Hematopoietic multipotent progenitor cell treated with erythropoietin and hydrocortisone succinate and interleukin-3 and kit ligand, for 6 days (in vitro differentiated cells): ENCODE results near the gene SLITRK4.

Experiments used
- DNase-seq: peaks from one replicate; pipeline ENCODE4 v3.0.0-alpha.2; 2015

SLITRK4 gene, protein sequence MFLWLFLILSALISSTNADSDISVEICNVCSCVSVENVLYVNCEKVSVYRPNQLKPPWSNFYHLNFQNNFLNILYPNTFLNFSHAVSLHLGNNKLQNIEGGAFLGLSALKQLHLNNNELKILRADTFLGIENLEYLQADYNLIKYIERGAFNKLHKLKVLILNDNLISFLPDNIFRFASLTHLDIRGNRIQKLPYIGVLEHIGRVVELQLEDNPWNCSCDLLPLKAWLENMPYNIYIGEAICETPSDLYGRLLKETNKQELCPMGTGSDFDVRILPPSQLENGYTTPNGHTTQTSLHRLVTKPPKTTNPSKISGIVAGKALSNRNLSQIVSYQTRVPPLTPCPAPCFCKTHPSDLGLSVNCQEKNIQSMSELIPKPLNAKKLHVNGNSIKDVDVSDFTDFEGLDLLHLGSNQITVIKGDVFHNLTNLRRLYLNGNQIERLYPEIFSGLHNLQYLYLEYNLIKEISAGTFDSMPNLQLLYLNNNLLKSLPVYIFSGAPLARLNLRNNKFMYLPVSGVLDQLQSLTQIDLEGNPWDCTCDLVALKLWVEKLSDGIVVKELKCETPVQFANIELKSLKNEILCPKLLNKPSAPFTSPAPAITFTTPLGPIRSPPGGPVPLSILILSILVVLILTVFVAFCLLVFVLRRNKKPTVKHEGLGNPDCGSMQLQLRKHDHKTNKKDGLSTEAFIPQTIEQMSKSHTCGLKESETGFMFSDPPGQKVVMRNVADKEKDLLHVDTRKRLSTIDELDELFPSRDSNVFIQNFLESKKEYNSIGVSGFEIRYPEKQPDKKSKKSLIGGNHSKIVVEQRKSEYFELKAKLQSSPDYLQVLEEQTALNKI

GRCh38 chrX:143635915-143636314 is at the start of gene SLITRK4:
TSS of gene SLITRK4 (minus strand) at chrX:143636101. CDS start at chrX:143631108, 4,993 bp downstream.
- DNase-seq: no peak

GRCh38 chrX:143683486-143683885 is 47.6 kb upstream of the SLITRK4 start:
- no peak for DNase-seq

GRCh38 chrX:143674926-143675325 is 39.0 kb upstream of the SLITRK4 start:
- DNase-seq: no peak

- DNase-seq: peak; percentile 2
Measured at GRCh38 chrX:143669395-143669794, 33.5 kb upstream of the SLITRK4 start.

DNA sequence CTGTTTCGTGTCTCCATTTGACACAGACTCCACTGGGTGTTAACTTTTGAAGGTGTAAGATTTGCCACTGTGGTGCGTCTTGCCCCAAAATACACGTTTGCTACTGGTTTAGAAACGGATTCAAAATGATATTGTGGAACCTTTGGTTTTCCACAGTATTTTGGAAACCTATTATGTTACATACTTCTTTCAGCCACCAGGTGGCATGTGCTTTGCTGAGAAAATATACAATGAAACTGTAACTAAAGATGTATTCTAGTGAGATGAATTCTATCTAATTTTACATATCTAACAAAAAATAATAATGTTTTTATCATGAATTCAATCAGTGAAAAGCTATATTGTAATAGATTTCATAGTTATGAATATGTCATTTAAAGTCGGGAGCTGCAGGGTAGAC is 28.4 kb upstream of the SLITRK4 start:
- DNase-seq: peak; percentile 35

DNA sequence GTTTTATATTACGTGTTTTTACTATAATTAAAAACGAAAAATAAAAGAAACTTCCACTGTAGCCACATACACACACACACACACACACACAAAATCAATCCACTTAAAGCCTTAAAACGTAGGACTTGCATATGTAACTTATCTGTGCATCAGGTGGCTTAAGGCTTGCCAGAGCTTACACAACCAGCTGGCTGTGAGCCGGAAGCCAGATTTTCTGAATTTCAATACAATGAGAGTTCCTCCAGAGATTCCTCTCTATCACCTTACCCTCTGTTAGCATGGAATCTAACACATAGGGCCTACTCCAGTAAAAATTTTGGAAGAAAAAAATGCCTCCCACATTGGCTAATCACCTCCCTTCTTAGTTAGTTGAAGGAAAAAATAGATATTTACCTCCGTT is 27.9 kb upstream of the SLITRK4 start:
- no peak for DNase-seq

GRCh38 chrX:143661286-143661685 is 25.4 kb upstream of the SLITRK4 start:
- DNase-seq: no peak

DNA sequence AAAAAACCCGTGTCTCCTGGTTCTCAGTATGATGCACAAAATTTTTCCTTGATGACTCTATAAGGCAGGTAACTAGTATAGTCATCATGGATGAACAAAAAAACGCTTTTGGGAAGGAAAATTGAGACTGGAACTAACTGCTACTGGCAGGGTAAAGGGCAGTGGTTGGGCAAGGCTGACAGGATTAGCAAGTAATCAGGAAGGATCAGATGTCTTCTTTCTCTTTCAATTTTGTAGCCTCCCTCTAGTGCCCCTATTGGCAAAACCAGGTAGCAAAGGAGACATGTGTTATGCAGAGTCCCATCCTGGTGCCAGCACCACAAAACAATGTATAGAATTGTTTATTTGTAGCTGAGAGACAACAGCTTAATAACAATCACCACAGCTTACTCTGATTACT is 12.8 kb upstream of the SLITRK4 start:
- DNase-seq: peak; percentile 14

GRCh38 chrX:143642426-143642825 is 6.5 kb upstream of the SLITRK4 start:
- DNase-seq: no peak

- no peak for DNase-seq
Measured at GRCh38 chrX:143636831-143637230, 930 bp upstream of the SLITRK4 start.

DNA sequence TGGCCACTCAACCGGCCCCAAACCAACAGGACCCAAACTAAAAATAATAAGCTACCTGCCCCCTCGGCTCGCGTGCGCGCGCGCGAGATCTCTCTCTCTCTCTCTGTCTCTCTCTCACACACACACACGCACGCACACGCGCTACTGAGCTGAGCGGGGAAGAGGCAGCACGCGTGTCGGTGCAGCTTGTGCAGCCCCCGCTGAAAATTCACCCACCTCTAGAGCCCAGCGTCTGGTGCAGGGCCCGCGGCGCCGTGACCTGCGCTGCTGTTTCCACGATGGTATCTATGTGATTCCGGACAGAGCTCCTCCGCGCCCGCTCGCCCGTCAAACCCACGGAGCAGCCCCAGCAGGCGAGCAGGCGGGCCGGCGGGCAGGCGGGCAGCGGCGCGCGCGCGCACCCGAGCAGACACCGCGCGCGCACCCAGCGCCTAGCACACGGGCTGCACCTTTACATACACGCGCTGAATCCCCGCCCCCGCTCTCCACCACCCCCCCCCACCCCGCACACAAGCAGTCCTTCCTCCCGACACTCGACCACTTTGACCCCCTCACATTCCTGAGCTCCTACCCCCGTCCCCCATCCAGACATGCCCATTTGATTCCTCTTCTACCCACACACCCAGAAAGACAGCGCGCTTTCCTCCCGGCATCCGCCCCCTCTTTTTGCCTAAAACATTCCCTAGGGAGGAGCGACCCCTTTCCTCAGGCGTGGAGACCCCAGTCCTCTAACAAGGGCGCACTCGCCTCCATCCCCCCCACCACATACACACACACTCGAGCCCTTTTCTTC is 1.0 kb downstream of the SLITRK4 start:
- no peak for DNase-seq

GRCh38 chrX:143634309-143634662 is 1.6 kb downstream of the SLITRK4 start:
- no peak for DNase-seq

- no peak for DNase-seq
Measured at GRCh38 chrX:143633461-143634308, 2.2 kb downstream of the SLITRK4 start.

GRCh38 chrX:143632625-143633410 is 3.1 kb downstream of the SLITRK4 start:
- DNase-seq: no peak

DNA sequence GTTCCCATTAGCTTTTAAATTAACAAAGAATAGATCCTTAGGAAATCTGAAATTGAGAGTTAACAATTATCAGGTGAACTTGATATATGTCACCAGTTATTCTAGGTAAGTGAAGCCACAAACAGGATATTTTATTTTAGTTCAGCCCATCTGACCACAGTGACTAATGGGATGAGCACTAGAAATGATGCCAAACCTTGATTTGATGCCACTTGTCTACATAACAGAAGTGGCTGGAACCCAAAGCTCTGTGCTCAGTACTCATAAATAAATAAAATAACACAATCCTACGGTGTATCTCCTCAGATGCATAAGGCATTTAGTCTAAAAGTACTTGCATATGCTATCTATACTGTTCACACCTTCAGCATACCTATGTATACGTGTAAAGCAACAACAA is 12.2 kb downstream of the SLITRK4 start:
- DNase-seq: no peak

- DNase-seq: no peak
Measured at GRCh38 chrX:143621276-143621675, 14.6 kb downstream of the SLITRK4 start.

- DNase-seq: no peak
Measured at GRCh38 chrX:143615851-143616250, 20.1 kb downstream of the SLITRK4 start.

DNA sequence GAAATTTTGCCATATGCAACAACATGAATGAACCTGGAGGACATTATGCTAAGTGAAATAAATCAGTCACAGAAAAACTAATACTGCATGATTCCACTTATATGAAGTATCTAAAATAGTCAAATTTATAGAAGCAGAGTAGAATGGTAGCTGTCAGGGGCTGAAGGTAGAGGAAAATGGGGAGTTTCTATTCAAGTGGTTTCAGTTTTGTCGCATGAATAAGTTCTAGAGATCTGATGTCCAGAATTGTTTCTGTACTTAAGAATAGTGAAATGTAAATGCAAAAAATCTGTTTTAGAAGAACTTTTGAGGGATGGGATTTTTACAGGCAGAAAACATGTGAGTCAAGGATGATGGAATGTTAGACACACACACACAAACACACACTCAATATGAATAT is 34.1 kb downstream of the SLITRK4 start:
- no peak for DNase-seq

DNA sequence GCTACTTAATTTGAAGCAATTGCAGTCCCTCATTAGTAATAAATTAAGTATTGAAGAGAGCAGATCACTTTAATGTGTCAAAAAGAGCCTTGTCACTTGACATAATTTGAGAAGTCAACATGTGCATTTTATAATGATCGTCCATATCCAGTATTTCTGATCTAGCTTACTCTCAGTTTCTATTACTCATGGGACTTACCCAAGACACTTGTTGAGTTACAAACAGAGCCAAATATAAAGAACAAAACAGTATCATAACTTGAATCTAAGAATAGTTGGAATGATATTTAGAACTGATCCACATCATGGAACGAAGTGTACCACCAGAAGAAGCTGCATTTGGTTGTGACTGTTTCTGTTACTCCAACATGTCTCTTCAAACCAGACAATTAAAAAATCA is 54.7 kb downstream of the SLITRK4 start:
- DNase-seq: no peak

DNA sequence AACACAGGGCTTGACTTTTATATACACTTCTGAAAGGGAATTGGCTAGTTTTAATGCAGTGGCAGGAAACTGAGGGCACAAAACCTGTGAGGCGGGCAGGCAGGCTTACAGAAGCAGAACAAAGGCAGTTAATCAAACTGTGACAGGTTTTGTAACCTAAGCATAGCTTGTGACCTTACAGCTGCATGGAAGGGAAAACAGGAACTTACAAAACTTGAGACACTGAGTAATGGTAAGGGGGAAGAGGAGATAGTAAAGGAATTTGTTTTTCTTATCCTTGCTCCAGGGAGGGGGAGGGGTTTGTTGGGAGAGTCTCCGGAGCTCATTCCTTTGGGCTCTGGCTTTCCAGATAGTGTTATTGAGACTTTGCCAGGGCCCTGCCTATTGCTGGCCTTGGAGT is 55.6 kb downstream of the SLITRK4 start:
- DNase-seq: peak; percentile 26
